HG03565 (cell line): ENCODE results near the gene PGBD1.
"Not testable (repeated sequence)": the region's sequence is repeated elsewhere in the genome, so short reads cannot be mapped to it uniquely, and the experiment has no call there.

Experiments used
- ATAC-seq: cut with Tn5 transposase; IDR thresholded peaks from one replicate; pipeline ENCODE4 v1.9.1; 2021; ENCODE audit warnings: mild to moderate bottlenecking, moderate library complexity; ENCODE audit not compliant: unreplicated experiment

Gene PGBD1

DNA sequence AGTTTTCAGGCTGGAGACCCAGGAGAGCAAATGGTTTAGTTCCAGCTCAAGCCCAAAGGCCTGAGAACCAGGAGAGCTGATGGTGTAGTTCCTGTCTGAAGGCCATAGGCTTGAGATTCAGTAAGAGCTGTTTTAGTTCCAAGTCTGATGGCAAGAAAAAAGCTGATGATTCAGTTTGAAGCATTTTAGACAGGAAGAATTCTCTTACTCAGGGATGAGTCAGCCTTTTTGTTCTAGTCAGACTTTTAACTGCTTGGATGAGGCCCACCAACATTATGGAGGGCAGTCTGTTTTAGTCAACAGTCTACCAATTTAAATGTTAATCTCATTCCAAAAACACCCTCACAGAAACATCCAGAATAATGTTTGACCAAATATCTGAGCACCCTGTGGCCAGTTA, 11.9 kb upstream of the PGBD1 start:
- no peak for ATAC-seq

DNA sequence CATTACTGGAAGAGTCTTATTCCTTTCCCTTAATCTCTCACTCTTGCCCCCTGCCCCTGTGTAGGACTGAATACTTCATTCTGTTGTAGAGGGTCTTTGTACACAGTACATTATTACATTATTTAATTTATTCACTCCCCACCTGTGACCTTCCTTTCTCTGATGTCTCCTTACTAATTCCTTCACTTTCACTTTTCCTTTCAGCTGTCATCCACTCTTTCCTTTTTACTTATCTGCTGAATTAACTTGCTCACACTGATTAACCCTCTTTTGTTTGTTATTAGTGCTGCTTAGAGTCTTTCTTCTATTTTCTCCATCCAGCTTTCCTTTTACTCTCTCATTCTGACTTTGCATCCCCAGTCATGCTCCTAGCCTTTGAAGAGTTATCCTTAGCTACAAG, 6.5 kb upstream of the PGBD1 start:
- no peak for ATAC-seq

DNA sequence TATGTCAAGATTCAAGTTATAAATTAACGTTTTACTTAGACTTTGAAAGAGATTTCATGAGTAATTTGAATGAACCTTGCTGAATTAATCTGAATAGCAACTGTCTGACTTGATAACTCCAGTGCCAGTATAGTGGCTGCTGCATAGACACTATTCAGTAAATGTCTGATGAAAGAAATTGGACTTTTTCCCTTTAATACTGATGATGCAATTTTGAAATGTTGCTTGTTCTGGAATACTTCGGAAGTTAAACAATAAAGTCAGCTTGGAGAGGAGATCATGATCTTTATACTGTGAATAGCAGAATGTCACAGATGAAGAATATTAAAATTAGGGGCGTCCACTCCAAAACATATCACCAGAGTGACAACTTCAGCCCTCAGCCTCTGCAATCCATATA, 3.6 kb upstream of the PGBD1 start:
- no peak for ATAC-seq

DNA sequence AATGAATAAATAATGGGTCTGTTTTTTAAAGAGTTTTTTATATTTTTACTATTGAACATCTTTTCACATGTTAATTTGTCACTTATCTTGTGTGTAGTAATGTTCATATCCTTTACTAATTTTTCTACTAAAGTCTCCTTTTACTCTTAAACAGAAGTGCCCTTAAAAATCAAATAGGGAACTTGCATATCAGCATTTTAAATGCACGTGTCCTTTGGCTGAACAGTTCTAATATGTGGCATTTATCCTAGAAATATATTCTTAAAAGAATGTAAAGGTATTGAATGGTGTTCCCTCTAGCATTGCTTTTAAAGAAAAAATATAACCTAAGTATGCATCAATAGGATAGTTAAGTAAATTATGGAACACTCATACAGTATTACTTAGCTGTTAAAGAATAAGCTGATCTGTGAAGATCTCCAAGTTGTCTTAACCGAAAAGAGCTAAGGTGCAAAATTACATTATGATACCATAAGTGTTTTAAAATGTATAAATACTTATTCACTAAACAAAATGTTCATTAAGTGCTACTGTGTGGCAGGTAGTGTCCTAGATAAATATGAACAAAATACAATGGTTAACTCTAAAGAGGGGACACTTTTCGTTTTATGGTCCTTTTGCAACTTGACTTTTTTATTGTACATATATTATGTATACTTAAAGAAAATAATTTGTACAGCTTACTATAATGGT, 631 bp upstream of the PGBD1 start:
- no peak for ATAC-seq

DNA sequence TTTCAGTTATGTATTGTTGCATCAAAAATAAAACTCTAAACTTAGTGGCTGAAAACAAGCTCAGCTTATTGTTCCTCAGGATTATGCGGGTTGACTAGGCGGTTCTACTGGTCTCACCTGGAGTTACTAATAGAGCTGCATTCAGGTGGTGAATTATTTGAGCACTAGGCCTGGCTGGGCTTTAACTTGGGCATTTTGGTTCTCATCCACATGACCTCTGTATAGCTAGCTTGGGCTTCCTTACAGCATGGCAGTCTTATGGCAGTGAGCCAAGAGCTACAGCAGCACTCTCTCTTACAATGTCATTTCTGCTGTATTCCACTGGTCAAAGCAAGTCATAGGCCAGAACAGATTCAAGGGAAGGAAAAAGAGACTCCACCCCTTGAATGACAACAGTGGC, 1.6 kb downstream of the PGBD1 start:
- no peak for ATAC-seq

DNA sequence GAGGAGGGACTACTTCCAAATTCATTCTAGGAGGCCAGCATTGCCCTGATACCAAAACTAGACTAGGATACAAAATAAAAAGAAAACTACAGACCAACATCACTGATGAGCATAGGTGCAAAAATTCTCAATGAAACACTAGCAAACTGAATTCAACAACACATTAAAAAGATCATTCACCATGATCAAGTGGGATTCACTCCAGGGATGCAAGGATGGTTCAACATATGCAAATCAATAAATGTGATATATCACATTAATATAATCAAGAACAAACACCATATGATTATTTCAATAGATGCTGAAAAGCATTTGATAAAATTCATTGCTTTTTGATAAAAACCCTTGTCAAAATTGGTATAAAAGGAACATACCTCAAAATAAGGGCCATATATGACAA, 10.2 kb downstream of the PGBD1 start:
- ATAC-seq: no peak

DNA sequence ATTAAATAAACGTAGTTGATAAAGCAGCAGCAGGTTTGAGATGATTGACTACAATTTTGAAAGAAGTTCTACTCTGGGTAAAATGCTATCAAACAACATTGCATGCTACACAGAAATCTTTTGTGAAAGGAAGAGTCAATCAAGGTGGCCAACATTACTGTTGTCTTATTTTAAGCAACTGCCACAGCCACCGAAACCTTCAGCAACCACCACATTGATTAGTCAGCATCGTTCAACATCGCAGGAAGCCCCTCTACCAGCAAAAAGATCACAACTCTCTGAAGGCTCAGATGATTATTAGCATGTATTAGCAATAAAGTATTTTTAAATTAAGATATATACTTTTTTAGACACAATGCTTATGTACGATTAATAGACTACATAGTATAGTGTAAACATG, 14.0 kb downstream of the PGBD1 start:
- no peak for ATAC-seq

DNA sequence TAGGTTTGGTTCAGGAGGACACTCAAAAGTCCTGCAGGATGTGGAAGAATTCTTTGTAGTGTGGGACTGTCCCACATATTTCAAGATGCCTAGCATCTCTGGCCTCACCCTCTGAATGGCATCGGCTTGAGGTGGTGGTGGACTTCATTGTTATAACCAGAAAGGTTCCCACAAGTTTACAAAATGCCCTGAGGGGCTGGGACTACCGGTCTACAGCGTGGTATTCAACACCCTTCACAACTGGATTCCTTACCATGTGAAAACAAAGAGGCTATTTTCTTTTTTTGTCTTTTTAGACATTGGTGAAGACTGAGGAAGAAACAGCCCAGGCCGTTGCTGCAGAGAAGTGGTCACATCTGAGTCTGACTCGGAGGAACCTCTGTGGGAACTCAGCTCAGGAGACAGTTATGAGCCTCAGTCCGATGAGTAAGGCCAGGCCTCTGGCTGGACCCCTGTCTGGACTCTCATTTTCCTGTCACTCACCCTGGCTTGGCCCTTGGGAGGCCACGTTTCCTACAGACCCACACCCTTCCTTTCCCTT, 15.2 kb downstream of the PGBD1 start:
- no peak for ATAC-seq

DNA sequence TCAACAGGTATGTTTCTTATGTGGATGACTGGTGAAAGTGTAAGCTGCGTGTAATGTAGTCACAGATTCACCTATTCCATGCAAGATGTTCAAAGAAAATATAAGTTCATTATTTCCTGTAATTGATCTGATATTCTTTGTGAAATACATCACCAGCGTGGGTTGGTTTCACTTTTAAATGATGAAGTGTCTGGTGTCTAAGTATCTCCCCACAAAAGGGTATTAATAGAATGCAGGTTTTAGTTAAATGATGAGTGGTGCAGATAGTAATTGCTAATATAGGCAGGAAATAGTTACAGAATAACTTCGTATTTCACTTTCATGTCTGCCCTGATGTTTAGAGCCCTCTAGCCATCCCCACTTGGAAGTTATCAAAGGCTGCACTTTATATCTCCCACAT, 22.2 kb downstream of the PGBD1 start:
- peak; percentile 71 for ATAC-seq

DNA sequence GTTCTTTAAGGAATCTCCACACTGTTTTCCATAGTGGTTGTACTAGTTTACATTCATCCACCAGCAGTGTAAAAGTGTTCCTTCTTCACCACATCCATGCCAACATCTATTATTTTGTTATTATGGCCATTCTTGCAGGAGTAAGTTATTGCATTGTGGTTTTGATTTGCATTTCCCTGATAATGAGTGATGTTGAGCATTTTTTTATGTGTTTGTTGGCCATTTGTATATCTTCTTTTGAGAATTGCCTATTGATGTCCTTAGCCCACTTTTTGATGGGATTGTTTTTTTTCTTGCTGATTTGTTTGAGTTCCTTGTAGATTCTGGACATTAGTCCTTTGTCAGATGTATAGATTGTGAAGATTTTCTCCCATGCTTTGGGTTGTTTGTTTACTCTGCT, 25.0 kb downstream of the PGBD1 start:
- not testable (repeated sequence) for ATAC-seq

DNA sequence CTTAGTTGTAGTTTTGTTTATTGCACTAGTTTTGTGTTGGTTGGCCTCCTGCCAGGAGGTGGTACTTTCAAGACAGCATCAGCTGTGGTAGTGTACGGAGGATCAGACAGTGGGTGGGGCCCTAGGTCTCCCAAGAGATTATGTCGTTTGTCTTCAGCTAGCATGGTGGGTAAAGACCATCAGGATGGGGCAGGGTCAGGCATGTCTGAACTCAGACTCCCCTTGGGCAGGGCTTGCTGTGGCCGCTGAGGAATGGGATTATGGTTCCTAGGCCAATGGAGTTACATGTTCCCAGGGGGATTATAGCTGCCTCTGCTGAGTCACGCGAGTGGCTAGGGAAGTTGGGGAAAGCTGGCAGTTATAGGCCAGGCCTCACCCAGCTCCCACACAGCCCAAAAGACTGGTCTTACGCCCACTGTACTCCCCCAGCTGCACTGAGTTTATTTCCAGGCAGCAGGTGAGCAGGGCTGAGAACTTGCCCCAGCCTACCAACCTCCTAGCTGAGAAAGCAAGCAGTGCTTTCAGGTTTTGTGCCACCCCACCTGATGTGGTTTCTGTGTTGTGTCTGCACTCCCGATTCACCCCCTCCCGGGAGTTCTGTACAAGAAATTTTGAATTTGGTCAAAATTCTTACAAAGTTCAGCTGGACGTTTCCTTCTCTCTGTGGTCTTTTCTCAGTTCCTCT, 29.9 kb downstream of the PGBD1 start:
- no peak for ATAC-seq

DNA sequence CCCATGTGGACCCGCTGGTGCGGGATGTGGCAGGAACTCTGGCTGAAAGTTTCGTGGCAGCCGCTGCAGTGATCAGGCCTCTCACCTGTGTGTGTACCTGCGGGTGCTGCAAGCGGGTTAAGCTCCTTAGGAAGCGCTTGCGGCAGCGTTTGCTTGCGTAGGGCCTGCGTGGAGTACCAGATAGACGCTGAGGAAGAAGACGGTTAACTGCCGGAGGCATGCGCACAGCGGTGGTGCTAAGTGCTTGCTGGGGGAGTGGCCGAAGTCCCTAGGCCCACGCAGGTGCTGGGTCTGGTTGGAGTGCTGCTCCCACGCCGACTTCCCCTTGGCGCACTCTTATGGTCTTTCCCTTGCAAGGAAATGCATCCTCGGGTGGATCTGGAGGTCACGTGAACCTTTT, 31.6 kb downstream of the PGBD1 start:
- ATAC-seq: no peak

DNA sequence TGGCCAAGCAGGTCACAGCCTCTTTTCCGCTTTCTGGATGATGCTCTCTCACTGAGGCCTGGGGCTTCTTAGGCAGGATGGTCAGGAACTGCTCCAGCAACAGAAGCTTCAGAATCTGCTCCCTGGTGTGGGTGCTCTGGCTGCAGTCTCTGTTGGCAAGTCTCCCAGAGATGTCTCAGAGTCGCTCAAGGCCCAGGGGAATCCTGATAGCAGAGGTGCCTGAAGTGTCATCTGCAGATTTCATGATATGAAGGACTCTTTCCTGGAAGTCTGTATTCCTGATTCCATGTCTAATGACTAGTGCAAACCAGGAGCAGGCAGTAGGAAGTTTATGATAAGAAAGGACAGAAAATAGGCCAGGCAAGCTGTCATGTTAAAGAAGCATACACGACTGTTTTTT, 34.3 kb downstream of the PGBD1 start:
- no peak for ATAC-seq

DNA sequence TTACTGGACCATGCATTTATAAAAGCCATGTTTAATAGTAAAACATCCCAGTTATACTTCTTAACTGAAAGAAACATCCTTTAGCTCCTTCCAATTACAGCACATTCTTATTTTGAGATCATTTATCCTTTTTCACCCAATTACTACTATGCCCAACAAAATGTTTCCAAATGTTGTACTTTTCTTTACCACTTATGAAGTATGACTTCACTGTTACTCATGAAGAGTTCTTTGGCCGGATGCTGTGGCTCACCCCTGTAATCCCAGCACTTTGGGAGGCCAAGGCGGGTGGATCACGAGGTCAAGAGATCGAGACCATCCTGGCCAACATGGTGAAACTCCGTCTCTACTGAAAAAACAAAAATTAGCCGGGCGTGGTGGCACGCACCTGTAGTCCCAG, 36.5 kb downstream of the PGBD1 start:
- ATAC-seq: not testable (repeated sequence)

DNA sequence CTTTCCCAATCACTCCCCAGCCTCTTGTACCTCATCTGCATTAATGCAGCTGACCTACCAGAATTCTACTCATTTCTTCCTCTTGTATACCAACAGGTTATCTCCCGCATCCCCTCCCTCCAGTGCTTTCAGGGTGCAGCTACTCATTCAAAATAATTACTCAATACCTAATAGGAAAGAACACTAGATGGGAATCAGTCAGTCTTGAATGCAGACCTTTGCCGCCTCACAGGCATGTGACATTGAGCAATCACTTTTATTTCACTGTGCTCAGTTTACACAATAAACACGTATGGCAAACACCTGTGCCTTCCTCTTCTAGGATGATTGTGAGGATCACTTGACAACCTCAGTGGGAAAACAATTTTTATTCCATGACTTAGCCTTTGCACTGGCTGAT, 41.3 kb downstream of the PGBD1 start:
- no peak for ATAC-seq

DNA sequence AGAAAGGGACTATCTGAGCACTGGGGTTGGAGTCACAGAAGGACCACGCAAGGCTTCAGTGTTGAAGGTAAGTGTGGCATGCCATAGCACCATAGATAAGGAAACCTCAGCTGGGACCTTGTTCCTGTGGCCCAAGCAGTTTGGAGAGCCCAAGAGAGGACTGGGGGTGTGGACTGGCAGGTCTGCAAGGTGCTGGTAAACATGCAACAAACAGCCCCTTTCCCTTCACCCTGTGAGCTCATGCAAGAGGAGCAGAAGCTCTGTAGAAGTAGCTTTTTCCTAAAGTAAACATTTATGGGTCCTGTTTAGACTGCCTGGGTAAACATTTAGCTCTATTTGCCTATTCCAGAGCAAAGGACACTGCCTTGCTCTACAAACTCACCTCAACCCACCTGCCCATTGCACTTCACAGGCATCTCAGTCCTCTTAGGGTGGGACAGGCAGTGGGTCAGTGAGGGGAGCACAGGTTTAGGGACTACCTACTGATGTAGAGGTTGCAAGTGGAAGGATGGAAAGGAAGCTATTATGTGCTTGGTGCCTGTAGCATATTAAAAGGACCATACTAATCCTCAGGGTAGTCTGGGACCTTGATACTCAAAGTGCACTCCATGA, 42.5 kb downstream of the PGBD1 start:
- ATAC-seq: no peak

DNA sequence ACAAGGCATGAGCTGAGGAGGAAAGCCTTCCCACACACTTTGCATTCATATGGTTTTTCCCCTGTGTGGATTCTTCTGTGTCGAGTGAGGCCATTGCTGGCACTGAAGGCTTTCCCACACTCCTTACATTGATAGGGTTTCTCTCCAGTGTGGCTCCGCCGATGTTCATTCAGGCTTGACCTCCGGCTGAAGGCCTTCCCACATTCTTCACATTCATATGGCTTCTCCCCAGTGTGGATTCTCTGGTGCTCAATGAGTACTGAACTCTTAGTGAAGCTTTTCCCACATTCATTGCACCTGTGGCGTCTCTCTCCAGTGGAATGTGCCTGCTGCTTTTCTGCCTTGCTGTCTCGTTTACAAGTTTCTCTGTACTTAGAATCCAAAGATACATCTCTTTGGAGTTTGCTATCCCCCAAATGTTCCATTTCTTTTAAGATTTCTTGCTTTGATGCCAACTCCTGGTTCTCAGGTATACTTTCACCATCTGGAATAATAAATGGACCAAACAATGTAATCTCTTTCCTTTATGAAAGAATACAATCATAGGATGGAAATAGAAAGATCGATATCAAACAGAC, 45.1 kb downstream of the PGBD1 start:
- no peak for ATAC-seq

DNA sequence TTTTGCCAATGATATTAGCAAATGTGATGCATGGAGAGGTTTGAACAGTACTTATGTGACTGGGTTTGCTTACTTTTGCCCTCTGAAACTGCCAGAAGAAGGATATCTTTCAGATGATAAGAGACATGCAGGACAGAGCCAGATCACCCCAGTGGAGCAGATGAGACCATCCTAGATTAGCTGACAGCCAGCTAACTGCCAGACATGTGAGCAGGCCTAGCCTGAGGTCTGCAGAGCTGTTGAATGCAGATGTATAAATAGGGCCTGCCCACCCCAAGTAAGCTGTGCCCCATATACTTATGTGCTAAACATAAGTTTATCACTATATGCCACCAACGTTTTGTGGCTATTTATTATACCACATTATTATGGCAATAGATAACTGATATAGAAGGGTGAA, 48.7 kb downstream of the PGBD1 start:
- ATAC-seq: no peak

DNA sequence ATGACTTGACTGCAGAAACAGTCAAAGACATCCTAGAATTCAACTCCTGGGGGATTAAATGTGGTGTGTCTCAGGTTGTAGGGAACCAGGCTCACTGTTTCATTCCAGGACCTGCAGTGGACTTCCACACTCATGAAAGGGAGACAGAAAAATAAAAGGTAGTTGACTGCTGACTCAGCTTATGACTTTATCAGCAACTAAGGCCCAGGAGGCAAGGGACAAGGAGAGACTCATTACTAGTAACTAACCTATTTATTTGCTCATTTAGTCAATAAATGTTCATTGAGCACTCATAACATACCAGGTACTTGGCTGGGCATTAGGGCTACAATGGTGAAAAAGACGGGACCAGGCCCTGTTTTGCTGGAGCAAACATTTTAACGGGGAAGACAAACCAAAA, 51.7 kb downstream of the PGBD1 start:
- ATAC-seq: no peak

DNA sequence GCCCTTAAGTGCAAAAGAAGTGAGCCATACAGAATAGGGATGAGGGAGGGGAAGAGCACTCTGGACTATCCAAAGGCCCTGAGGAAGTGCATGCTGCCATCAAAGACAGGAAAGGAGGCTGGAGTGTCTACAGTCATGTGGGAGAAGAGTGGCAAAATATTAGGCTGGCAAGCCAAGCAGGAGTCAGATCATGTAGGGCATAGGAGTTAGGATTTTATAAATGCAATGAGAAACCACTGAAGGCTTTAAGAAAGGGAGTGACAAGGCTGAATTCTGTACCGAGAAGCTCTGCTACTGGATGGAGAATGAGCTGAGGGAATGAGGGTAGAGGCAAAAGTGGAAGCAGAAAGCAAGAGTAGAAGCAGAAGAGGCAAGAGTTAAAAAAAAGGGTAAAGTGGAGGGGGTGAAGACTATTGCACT, 52.2 kb downstream of the PGBD1 start:
- no peak for ATAC-seq

DNA sequence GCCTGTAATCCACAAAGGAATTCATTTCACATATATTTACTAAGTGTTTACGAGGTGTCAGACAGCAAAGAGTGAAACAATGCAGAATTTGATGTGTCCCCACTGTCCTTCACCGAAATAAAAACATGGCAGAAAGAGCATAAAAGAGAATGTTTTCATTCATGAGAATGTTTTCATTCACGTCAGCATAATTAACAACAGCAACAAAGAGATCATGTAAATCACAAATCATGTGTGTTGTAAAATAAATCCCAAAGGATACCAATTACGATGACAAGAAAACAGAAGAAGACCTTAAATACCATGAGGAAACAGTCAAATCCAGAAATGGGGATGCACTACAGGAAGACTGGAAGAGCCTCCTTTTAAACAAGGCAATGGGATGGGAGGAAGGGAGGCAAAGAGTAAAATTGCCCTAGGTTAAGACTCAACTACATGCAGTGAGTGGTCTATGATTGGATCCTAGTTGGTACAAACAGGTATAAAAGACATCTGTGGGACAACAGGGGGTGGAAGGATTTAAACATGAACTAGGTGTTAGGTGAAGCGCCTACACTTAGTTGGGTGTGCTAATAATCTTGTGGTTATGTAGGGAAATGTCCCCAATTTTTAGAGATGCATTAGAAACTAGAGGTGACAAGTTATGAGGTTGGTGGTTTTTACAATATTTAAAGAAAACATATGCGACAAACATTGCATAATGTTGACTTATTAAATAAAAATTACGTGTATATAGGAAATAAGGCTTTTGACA, 53.1 kb downstream of the PGBD1 start:
- no peak for ATAC-seq
